Measurements from ENCODE around the gene SLC4A9. TPM values are rescaled to one million over a fixed set of nuclear protein-coding genes. Genes with fewer than 3 reads are reported as not detected.

SLC4A9 gene, protein sequence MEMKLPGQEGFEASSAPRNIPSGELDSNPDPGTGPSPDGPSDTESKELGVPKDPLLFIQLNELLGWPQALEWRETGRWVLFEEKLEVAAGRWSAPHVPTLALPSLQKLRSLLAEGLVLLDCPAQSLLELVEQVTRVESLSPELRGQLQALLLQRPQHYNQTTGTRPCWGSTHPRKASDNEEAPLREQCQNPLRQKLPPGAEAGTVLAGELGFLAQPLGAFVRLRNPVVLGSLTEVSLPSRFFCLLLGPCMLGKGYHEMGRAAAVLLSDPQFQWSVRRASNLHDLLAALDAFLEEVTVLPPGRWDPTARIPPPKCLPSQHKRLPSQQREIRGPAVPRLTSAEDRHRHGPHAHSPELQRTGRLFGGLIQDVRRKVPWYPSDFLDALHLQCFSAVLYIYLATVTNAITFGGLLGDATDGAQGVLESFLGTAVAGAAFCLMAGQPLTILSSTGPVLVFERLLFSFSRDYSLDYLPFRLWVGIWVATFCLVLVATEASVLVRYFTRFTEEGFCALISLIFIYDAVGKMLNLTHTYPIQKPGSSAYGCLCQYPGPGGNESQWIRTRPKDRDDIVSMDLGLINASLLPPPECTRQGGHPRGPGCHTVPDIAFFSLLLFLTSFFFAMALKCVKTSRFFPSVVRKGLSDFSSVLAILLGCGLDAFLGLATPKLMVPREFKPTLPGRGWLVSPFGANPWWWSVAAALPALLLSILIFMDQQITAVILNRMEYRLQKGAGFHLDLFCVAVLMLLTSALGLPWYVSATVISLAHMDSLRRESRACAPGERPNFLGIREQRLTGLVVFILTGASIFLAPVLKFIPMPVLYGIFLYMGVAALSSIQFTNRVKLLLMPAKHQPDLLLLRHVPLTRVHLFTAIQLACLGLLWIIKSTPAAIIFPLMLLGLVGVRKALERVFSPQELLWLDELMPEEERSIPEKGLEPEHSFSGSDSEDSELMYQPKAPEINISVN
- polyA plus RNA-seq (ENCODE audit: insufficient read length in 3 of 3): 10 to 100 TPM; 18.1 to 28.6 (median 23.9) TPM

DNA sequence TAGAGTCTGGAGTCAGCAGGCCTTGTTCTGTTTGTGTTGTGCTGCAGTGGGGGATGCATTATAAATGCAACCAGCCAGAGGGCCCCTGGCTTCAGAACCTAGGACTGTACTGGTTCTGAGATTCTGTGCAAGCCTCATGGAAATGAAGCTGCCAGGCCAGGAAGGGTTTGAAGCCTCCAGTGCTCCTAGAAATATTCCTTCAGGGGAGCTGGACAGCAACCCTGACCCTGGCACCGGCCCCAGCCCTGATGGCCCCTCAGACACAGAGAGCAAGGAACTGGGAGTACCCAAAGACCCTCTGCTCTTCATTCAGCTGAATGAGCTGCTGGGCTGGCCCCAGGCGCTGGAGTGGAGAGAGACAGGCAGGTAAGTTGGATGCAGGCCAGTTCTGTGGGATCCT, at the start of gene SLC4A9:
TSS of gene SLC4A9 (plus strand) at position 94 of the 400 bp plus-strand sequence. CDS start at position 137, 43 bp downstream.
- DNase-seq (ENCODE audit: low read depth in 3 of 3, low spot score in 2 of 3): no peak

DNA sequence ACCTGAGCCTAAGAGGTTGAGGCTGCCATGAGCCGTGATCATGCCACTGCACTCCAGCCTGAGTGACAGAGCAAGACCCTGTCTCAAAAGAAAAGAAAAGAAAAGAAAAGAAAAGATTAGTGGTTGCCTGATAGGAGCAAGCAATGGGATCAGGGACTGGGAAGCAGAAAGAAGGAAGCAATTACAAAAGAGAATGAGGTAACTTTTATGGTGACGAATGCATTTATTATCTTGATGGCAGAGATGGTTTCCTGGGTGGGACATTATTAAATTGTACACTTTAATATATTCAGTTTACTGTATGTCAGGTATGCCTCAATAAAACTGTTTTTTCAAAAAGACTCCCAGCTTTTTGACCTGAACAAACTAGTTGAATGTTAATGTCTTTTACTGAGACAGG, 49.6 kb upstream of the SLC4A9 start:
- DNase-seq (ENCODE audit: low read depth in 3 of 3, low spot score in 2 of 3): no peak

DNA sequence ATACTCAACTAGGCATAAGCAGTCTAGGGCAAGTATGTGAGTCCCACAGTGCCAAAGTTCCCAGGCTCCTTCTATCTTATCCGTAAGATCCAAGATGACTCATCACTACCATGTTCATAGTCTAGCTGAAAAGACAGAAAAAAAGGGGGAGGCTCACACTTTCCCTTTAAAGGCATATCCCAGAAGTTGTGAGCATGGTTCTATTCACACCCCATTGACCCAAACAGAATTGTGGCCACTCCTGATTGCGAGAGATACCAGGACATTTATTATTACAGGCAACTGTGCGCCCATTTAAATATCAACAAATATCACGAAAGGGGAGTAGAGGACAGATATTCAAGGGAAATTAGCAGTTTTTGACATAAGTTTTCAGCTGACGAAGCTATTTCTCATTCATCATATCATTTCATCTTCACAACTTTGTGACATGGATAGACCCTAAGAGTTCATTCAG, 49.0 kb upstream of the SLC4A9 start:
- DNase-seq (ENCODE audit: low read depth in 3 of 3, low spot score in 2 of 3): no peak

DNA sequence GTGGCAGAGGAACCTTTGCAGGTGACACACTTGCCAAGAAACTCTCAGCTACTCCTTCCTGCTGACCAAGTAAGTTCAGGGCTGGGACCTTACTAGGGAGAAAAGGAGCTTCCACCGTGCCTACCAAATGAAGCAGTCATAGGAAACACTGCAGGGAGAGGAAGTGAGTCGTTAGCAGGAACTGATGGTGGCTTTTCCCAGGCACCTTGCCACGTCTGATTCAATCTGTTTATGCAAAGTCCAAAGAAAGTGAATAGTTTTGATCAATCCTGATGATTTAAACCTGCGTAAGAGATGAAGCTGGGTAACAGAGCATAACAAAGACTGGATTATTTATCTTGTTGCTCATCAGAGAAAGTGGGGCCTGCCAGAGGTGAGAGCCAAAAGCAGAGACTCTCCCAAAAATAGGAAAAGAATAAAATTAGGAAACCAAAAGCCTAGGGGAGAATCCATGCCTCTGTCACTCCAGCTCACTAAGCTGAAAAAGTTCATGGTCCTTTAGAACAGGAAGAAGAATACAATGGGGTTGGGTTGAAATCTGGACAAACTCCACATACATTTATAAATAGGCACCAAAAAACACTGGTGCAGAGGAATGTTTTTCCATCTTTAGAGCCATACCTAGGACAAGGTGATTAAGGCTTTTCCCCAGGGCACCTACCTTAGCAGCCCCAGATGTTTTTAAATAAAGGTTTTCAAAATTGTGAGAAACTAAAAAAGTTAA, 47.8 kb upstream of the SLC4A9 start:
- DNase-seq (ENCODE audit: low read depth in 3 of 3, low spot score in 2 of 3): no peak

DNA sequence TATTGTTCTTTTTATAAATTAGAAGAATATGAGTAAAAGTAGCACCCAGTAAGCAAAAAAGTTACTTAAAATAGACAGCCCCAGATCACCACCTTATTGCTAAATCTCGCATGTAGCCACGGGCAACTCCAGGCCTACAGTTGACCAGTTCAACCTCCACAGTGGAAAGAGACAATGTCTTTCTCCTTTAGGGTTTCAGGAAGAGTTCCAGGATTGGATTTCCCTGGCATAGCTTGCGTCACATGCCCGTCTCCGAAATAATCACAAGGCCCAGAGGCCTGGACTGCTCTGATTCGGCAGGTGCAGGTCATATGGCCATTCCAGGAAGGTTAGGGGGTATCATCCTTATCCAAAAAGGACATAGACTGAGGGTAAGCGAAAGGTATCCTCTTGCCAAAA, 47.2 kb upstream of the SLC4A9 start:
- no peak for DNase-seq (ENCODE audit: low read depth in 3 of 3, low spot score in 2 of 3)

DNA sequence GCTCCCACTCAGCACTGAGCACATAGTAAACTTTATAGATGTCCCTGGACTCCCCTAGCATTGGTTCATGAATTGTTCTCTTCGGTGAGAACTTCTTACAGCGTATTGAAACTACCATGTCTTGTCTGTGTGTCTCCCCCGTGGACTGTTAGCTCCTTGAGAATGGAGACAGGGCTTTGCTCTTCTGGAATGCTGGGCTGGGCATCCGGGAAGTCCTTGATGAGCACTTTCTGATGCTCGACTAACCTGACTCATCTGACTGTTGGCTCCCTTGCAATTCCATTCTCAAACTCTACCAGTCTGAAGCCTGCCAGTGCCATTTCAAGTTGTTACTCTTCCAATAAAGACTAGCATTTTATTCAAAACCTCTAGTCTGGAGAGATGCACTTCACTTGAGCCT, 42.1 kb upstream of the SLC4A9 start:
- DNase-seq (ENCODE audit: low read depth in 3 of 3, low spot score in 2 of 3): no peak

DNA sequence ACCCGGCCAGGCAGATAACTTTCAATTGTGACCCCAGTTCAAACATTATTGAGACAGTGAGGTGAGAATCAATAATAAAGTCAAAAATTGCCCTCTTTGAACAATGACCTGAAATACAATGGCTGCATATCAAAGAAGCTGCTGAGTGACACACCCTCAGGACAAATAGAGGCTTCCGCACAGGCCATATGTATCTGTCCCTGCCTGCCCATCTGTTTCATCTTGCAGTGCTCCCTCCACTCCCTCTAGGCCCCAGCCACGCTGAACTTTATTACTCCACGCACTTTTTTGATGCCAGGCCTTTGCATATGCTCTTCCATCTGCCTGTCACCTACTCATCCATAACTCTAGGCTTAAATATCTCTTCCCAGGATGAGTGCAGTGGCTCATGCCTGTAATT, 41.2 kb upstream of the SLC4A9 start:
- no peak for DNase-seq (ENCODE audit: low read depth in 3 of 3, low spot score in 2 of 3)

DNA sequence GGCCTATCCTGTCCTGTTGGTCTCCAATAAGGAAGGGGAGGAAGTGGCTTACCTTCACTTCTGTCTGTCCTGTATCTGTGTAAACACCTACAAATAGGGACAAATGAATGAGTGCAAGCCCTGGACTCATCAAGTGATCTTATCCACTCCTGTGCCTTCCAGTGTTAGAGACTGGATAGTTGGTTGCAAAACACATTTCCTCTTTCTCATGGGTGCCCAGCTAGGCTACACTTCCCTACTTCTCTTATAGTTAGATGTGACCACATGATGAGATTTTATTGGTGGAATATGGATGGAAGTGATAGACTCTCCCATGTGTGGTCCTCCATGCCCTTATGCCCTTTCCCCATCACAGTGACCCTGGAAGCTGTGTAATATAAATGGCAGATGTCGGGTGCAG, 40.2 kb upstream of the SLC4A9 start:
- no peak for DNase-seq (ENCODE audit: low read depth in 3 of 3, low spot score in 2 of 3)

DNA sequence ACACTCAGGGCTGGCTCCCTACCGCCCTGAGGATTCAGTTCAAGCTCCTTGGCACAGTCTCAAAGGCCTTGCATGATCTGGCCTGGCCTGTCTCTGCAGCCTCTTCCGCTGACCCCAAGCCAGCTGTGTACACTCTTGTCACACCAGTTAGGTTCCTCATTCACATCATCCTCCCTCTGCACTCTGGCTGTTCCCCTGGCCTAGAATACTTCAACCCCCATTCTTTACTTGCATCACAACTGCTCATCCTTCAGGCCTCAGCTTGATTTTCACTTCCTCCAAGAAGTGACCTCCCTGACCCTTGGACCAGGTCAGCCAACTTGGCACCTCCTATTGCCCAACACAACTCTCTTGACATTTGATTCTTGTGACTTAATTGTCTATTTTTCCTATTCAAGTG, 38.2 kb upstream of the SLC4A9 start:
- DNase-seq (ENCODE audit: low read depth in 3 of 3, low spot score in 2 of 3): no peak

DNA sequence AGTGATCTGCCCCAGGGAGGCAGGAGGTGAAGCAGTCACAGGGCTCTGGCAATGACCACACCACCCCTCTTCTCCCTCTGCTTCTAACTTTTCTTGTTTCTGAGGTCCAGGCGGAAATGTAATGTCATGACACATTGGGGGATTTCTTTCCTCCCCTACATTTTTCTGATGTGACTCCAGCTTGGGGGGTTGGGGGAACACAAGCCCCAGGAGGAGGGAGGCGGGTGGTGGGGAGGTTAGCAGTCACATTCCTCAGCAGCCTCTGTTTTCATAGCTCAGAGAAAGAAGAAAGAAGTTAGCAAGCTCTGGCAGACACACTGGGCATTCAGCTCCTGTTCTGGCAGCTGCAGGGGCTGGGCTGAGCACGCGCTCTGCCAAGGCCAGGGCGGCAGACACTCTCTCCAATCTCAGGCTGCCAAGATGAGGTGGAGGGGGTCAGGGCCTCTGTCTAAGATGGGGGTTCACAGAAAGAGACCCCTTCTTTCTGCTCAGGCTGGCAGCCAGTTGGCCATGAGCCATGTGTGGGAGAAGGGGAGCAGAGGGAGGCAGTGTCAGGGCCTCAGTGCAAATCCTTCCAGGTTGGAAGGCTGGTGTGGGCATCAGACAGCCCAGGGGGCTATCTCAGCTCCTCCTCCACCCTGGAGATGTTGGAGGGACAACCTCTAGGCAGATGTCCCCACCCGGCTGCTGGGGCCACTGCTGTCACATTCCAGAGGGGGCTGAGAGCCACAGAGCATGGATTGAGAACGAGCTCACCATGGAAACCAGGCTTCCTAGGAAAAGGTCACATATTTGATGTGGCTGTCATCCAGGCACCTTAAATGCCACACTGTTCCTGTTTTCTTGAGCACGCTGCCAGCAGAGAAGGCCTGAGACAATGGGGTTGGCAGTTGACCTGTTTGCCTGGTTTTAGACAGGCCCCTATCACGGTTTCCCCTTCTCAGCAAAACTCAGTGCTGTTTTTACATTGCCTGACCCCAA, 37.0 kb upstream of the SLC4A9 start:
- DNase-seq (ENCODE audit: low read depth in 3 of 3, low spot score in 2 of 3): no peak

DNA sequence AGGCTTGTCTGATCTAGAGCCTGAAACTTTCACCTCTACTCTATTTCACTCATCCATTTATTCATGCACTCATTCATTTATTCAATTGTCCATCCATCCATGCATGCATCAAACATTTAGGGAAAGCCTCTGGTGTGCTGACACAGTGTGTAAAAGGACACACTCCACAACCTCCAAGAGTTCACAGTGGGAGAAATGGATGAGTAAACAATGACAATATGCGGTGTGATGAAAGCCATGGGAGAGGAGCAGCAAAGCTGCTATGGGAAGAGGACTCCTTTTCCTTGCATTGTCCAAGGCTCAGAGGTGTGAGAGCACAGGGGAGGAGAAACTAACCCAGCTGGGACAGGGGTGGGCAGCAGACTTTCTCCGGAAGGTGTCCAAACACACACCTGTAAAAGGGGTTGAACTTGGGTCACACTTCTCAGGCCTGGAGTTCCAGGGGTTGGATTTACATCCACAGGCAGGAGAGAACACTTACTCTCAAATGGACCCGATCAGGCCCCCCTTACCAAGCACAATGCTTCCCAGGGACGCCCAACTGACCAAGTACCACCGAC, 35.9 kb upstream of the SLC4A9 start:
- no peak for DNase-seq (ENCODE audit: low read depth in 3 of 3, low spot score in 2 of 3)

DNA sequence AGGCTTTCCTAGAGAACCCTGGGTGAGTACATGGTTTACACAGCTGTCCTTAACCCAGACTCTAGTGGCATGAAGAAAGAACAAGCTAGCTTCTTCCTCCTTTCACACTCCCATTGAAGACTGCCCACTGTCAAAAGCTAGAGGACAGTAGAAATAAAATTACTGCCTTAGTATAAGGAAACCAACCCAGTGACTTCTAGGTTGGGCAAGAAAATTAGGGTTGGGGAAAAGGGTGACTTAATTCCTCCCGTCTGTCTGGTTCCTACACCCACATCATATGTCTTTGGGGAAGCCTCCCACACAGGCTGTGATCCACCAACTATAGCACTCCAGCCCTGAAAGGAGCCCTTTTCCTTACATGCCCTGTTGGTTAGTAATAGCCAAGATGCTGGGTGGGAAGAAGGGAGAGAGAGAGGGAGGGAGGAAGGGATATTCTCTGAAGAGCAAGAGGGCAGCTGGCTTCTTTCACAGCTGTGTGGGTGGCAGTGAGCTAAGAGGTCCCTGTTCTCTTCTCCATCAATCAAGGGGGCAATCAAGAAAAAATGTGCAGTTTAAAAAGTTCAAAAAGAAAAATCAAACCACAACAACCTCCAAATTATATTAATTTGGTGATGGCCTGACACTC, 35.3 kb upstream of the SLC4A9 start:
- no peak for DNase-seq (ENCODE audit: low read depth in 3 of 3, low spot score in 2 of 3)

DNA sequence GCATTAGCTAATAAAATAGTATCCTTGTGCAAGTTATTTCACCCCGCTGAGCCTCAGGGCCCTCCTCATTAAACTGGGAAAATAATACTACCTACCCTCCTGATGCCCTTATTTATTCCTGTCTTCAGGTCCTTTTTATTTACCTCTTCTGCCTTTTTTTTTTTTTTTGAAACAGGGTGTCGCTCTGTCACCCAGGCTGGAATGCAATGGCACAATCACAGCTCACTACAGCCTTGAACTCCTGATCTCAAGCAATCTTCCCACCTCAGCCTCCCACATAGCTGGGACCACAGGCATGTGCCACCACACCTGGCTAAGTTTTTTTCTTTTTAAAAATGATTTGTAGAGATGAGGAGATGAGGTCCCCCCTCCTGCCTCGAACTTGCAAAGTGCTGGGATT, 34.5 kb upstream of the SLC4A9 start:
- no peak for DNase-seq (ENCODE audit: low read depth in 3 of 3, low spot score in 2 of 3)

DNA sequence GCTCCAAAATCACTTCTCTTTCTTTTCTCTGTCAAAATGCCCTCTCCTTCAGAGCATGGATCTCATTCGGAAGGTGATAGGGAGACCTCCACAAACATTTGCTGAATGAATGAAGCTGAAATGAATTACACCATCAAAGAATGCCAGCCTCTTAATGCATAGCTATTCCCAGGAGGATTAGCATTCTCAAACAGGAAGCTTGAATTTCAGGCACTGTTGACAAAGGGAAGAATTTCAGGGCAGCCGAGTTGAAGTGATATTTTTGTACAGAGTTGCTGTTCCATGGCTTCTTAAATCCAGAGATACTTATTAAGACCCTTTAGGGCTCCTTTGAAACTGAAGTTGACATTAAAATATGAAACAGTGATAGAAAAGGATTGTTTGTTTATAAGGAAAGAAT, 32.4 kb upstream of the SLC4A9 start:
- DNase-seq (ENCODE audit: low read depth in 3 of 3, low spot score in 2 of 3): no peak

DNA sequence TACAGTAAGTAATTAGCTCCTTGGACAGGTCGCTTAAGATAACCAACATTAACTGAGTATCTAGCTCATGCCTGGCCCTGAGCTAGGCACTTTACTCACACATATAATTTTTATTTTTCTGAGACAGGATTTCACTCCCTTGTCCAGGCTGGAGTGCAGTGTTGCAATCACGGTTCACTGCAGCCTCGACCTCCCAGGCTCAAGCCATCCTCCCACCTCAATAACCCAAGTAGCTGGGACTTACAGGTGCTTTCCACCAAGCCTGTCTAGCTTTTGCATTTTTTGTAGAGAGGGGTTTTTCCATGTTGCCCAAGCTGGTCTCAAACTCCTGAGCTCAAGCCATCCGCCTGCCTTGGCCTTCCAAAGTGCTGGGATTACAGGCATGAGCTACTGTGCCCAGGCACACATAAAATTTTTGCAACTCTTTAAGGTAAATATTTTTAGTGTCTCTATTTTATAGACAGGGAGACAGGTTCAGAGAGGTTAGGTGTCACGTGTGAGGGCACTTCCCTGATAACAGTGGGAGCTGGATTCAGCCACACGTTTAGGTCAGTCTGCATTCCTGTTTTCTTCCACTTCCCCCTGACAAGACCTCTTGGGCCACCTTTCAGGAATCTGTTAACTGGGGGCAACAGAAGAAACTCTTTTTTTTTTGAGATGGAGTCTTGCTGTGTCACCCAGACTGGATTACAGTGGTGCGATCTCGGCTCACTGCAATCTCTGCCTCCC, 31.8 kb upstream of the SLC4A9 start:
- DNase-seq (ENCODE audit: low read depth in 3 of 3, low spot score in 2 of 3): no peak

DNA sequence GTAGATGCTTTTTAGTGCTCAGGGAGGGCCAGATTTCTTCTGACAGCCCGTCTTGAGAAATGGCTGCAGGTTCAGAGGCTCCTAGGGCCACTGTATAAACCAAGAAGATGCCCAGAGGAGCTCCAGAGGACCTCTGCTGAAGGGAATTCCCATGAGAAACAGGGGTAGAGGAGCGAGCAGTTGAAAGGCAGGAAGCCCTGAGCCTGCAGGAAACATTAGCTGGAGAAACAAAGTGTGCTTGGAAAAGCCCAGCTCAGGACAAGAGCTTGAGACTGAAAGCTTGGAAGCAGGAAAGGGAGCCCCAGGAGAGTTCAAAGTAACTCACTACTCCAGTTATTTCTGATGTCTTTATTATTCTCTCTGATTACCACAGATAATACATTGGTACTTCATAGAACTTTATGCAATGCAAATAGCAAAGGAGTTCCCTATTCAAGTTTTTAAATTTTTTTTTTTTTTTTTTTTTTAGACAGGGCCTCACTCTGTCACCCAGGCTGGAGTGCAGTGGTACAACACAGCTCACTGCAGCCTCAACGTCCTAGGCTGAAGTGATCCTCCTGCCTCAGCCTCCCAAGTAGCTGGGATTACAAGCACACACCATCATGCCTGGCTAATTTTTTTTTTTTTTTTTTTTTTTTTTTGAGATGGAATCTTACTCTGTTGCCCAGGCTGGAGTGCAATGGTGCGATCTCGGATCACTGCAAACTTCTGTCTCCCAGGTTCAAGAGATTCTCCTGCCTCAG, 30.1 kb upstream of the SLC4A9 start:
- DNase-seq (ENCODE audit: low read depth in 3 of 3, low spot score in 2 of 3): no peak

DNA sequence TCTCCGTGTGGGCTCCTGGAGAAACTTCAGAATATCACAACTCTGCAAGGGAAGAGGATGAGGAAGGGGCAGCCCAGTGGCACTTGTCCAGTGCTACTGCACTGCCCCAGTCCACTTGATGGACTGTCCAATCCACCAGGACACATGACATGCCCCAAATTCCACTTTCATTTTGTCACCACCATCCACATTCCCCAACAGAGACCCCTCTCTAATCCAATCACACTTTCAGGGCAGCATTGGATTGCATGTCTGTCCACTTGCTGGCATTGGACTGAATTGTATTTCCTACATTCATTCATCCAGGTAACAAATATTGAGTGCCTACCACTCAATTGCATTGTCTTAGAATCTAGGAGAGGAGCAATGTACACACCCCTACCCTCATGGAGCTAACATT, 28.4 kb upstream of the SLC4A9 start:
- no peak for DNase-seq (ENCODE audit: low read depth in 3 of 3, low spot score in 2 of 3)

DNA sequence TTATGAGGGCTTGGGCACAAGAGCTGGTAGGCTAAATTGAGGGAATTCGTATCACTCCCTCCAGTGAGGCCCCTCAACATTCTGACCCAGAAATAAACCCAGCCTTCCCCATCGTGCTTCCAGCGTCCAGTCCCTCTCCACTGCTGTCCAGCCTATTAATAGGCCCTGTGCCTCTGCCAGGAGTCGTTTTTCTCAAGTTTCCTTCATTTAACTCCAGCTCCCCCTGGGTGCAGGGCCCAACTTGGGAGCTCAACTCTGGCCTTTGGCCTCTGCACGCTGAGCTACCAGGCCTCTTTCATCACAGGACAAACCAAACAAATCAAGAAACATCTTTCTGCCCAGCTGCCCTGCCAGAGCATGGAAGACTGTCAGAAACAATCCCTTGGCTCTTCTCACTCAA, 23.6 kb upstream of the SLC4A9 start:
- no peak for DNase-seq (ENCODE audit: low read depth in 3 of 3, low spot score in 2 of 3)
